ENCODE results near the gene SRCAP. TPM values are rescaled to one million over a fixed set of nuclear protein-coding genes. Genes with fewer than 3 reads are reported as not detected.

Gene SRCAP
- total and polyA plus RNA-seq, 2 of the 8 experiments (the other 6 are each of a cell fraction or from before 2014, with no cell fraction given): 5.5 to 54.3 TPM

GRCh38 chr16:30700971-30701370 is 2.0 kb downstream of the SRCAP start:
- TF ChIP-seq YY1 (IDR thresholded peaks at IDR 0.05; ENCODE audit: low read depth, low read length) (no peak), E2F6 (IDR thresholded peaks at IDR 0.05) (no peak), CBX8 (IDR thresholded peaks at IDR 0.05; ENCODE audit: borderline replicate concordance, low read depth, low read length) (no peak), JUN (IDR thresholded peaks at IDR 0.05; ENCODE audit: low read depth, low read length) (no peak), GABPA (IDR thresholded peaks at IDR 0.05; ENCODE audit: borderline replicate concordance, insufficient read depth, low read length) (no peak), CREB1 (IDR thresholded peaks at IDR 0.05) (no peak), CEBPB (IDR thresholded peaks at IDR 0.05; ENCODE audit: low read depth, low read length) (no peak), GTF2F1 (IDR thresholded peaks at IDR 0.05; ENCODE audit: borderline replicate concordance, low read depth, low read length) (no peak)
- TF ChIP-seq, protein P1, sequence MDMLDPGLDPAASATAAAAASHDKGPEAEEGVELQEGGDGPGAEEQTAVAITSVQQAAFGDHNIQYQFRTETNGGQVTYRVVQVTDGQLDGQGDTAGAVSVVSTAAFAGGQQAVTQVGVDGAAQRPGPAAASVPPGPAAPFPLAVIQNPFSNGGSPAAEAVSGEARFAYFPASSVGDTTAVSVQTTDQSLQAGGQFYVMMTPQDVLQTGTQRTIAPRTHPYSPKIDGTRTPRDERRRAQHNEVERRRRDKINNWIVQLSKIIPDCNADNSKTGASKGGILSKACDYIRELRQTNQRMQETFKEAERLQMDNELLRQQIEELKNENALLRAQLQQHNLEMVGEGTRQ (IDR thresholded peaks at IDR 0.05; ENCODE audit: low read length): no peak
- TF ChIP-seq, protein P2, sequence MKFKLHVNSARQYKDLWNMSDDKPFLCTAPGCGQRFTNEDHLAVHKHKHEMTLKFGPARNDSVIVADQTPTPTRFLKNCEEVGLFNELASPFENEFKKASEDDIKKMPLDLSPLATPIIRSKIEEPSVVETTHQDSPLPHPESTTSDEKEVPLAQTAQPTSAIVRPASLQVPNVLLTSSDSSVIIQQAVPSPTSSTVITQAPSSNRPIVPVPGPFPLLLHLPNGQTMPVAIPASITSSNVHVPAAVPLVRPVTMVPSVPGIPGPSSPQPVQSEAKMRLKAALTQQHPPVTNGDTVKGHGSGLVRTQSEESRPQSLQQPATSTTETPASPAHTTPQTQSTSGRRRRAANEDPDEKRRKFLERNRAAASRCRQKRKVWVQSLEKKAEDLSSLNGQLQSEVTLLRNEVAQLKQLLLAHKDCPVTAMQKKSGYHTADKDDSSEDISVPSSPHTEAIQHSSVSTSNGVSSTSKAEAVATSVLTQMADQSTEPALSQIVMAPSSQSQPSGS (IDR thresholded peaks at IDR 0.05; ENCODE audit: low read length): no peak
- peaks cover 0 to 27% of the 10 kb centered on the region in 2 experiments; a peak in 3 of 4 replicates for H3K79me2 ChIP-seq (ENCODE audit: control insufficient read depth in 1 of 2, insufficient read depth in 2 of 2, low read length in 2 of 2)
- peaks cover 12 to 36% (median 33%) of the 10 kb centered on the region in 4 experiments for H3K36me3 ChIP-seq (ENCODE audit: control insufficient read depth in 2 of 4, insufficient read depth in 4 of 4, low read length in 3 of 4)
- no peak overlapping the region for H3K23ac ChIP-seq (ENCODE audit: insufficient read length)
- H2AK5ac ChIP-seq (ENCODE audit: low read depth, low read length): no peak overlapping the region
- H3K27me3 ChIP-seq (replicated peaks in 1 of 4; ENCODE audit: control insufficient read depth in 3 of 4, extremely low read depth in 1 of 4, insufficient read depth in 3 of 4, low read length in 3 of 4): peaks cover 0 to 13% (median 10%) of the 10 kb centered on the region in 4 experiments; a peak in 6 of 7 replicates
- no peak overlapping the region for H4K5ac ChIP-seq (ENCODE audit: insufficient read length, low read depth, low read length)
- DNase-seq (ENCODE audit: low read depth in 1 of 2, low spot score in 2 of 2) (no peak), FAIRE-seq (no peak)
- peaks cover 5% of the 10 kb centered on the region for H3K23me2 ChIP-seq (ENCODE audit: low read depth, low read length)
- peaks cover 6% of the 10 kb centered on the region; the same call in 1 of the 2 replicates for H3K79me1 ChIP-seq (ENCODE audit: low read depth, low read length)
- H2AFZ ChIP-seq (ENCODE audit: low read length): no peak overlapping the region
- no peak overlapping the region for H3K56ac ChIP-seq (replicated peaks; ENCODE audit: insufficient read length, low read depth, low read length)
- H3K27ac ChIP-seq (ENCODE audit: low read depth, low read length): no peak overlapping the region
- ChIA-PET CTCF (ENCODE audit: partially characterized antibody) (interaction anchor here (1.6 kb wide), 1 partner anchor 18 kb away, joined by 4 read pairs; no protein-coding TSS in a partner anchor), POLR2A (ENCODE audit: partially characterized antibody) (interaction anchor here (0.9 to 4.7 kb wide), 5 partner anchors 10 to 85 kb away, joined by 3 to 26 read pairs (median 21); partner anchors contain the start of gene PHKG2)
- no peak overlapping the region for H3K18ac ChIP-seq (ENCODE audit: extremely low read depth, low read length)
- 94% methylated on average over 5 of the region's 5 CpGs; no CpG with 5 or more reads in 1 of the 2 experiments for WGBS, 2 experiments (ENCODE audit: extremely low coverage in 1 of 2, insufficient coverage in 1 of 2, insufficient read length in 1 of 2, insufficient replicate concordance in 2 of 2, low coverage in 1 of 2, low lambda C conversion rate in 2 of 2, missing lambda C conversion rate in 1 of 2)
- no peak overlapping the region for H3K4me2 ChIP-seq (ENCODE audit: insufficient read depth in 1 of 2, low read depth in 2 of 2, low read length in 2 of 2)
- H3K9ac ChIP-seq (replicated peaks in 1 of 4; ENCODE audit: extremely low read depth in 1 of 4, low read depth in 3 of 4, low read length in 3 of 4): no peak overlapping the region
- H3K4ac ChIP-seq (replicated peaks; ENCODE audit: insufficient read length, low read depth, low read length): no peak overlapping the region
- H4K8ac ChIP-seq (ENCODE audit: extremely low read depth, insufficient read depth, low read length): no peak overlapping the region
- no peak overlapping the region for H2BK5ac ChIP-seq (ENCODE audit: low read depth, low read length)
- no peak overlapping the region for H2BK15ac ChIP-seq (ENCODE audit: low read length)
- no peak overlapping the region for H2BK12ac ChIP-seq (ENCODE audit: low read depth, low read length)
- no peak overlapping the region for H3K4me3 ChIP-seq (ENCODE audit: extremely low read depth in 1 of 4, insufficient read depth in 2 of 4, low read depth in 3 of 4, low read length in 4 of 4)
- peaks cover 5 to 14% of the 10 kb centered on the region in 2 experiments for H4K20me1 ChIP-seq (replicated peaks in 1 of 2; ENCODE audit: control insufficient read depth in 1 of 2, insufficient read depth in 2 of 2, low read length in 2 of 2)
- H3K14ac ChIP-seq (ENCODE audit: insufficient read length): no peak overlapping the region
- no peak overlapping the region for H2BK120ac ChIP-seq (replicated peaks; ENCODE audit: low read depth, low read length)
- H3K9me3 ChIP-seq (ENCODE audit: insufficient read depth in 2 of 2, low read depth in 1 of 2, low read length in 1 of 2): no peaks in the 10 kb centered on the region
- peaks cover 0 to 4% (median 3%) of the 10 kb centered on the region in 4 experiments; a peak in 5 of 7 replicates for H3K4me1 ChIP-seq (replicated peaks in 1 of 4; ENCODE audit: control insufficient read depth in 3 of 4, insufficient read depth in 4 of 4, low read length in 3 of 4)
- H2BK20ac ChIP-seq (ENCODE audit: low read length): no peak overlapping the region
- no peak overlapping the region for H4K91ac ChIP-seq (replicated peaks; ENCODE audit: insufficient read length, low read length)

All from H1 (cell line).